Heart right ventricle (tissue), 16 donors: ENCODE results near the gene GPATCH2L. TPM values are rescaled to one million over a fixed set of nuclear protein-coding genes. Genes with fewer than 3 reads are reported as not detected.

Experiments used
- ATAC-seq, 8 donors: fragments of 200-7000 bp; cut with Tn5 transposase; one replicate each; pipeline ENCODE4 v1.9.1; 2020; ENCODE audit warnings: mild to moderate bottlenecking in 8 of 8, moderate library complexity in 8 of 8, moderate number of reproducible peaks in 1 of 8
- DNase-seq, 2 donors: peaks; one replicate each; pipeline ENCODE4 v3.0.0-alpha.2; 2020
- H3K27ac ChIP-seq, 10 donors: fragments of 200-600 bp; sonication (generic) in 2 of 10; one replicate each; pipeline versions ENCODE4 v1.5.0 to v1.8.0; 2020 to 2022; ENCODE audit warnings: mild to moderate bottlenecking in 3 of 10
- H3K27me3 ChIP-seq, 7 donors: fragments of 200-600 bp; one replicate each; pipeline ENCODE4 v1.8.0; 2021 to 2022; ENCODE audit warnings: mild to moderate bottlenecking in 2 of 7
- H3K36me3 ChIP-seq, 9 donors: fragments of 200-600 bp; sonication (generic) in 1 of 9; one replicate each; pipeline versions ENCODE4 v1.5.0 to v1.8.0; 2020 to 2022; ENCODE audit warnings: mild to moderate bottlenecking in 2 of 9
- H3K4me1 ChIP-seq, 9 donors: fragments of 200-600 bp; sonication (generic) in 1 of 9; one replicate each; pipeline versions ENCODE4 v1.5.0 to v1.8.0; 2020 to 2022; ENCODE audit warnings: mild to moderate bottlenecking in 4 of 9
- H3K4me3 ChIP-seq, 10 donors: fragments of 200-600 bp; sonication (generic) in 2 of 10; one replicate each; pipeline versions ENCODE4 v1.5.0 to v1.8.0; 2020 to 2022; ENCODE audit warnings: mild to moderate bottlenecking in 7 of 10, moderate library complexity in 2 of 10
- H3K9me3 ChIP-seq, 11 donors: fragments of 200-600 bp in 10 of 11; sonication (generic) in 2 of 11; one replicate each; pipeline versions ENCODE4 v1.5.0 to v1.8.0; 2013 to 2022; ENCODE audit warnings: mild to moderate bottlenecking in 2 of 11, control low read depth in 1 of 11, moderate library complexity in 1 of 11
- WGBS, 2 donors: extraction: QIAGEN DNeasy Blood & Tissue Kit; methylation state at CpG; one replicate each; pipeline ENCODE4 v1.1.7; 2013; ENCODE audit warnings: inconsistent platforms in 1 of 2; 5-methylcytosine and 5-hydroxymethylcytosine counted together
- intact Hi-C, 10 donors: fragments of 100-400 bp; cut with DNase I; formaldehyde crosslinking; loops; one replicate each; pipeline versions ENCODE4 v1.11.1 to v1.14.2; 2022
- polyA plus RNA-seq, 2 donors: library from polyadenylated mRNA; stranded (reverse); fragments of 200-250 nt; gene quantifications; one replicate each; pipeline ENCODE4 v1.2.3, GENCODE V29; 2013
- total RNA-seq, 10 donors: library from RNA; stranded (reverse); fragmentation: NEBNext Ultra II Directional in 3 of 10; extraction: Animal tissue kit (Norgen Biotek cat#: 25700) in 3 of 10; gene quantifications; one replicate each; pipeline versions ENCODE4 v1.2.1 to v1.2.4, GENCODE V29; 2021 to 2023
- TF ChIP-seq, protein P1 (sequence below), 9 donors: fragments of 200-600 bp; sonication (generic) in 2 of 9; IDR thresholded peaks; one replicate each; pipeline versions ENCODE4 v1.5.0 to v1.8.0; 2021 to 2022; ENCODE audit warnings: antibody characterized with exemption in 9 of 9, mild to moderate bottlenecking in 5 of 9, moderate library complexity in 1 of 9
- donor health status: Arrhythmogenic right ventricular cardiomyopathy.
- donor health status: ischemic (EF 13 %, LVEDD 7.1; RV severe dilation, severe dysfunction).
- donor health status: healthy with polysubstance abuse.
- donor health status: DM: no; HTN: yes; CAD: no.
- donor health status: DM: no; HTN: no; CAD: no.
- donor health status: ischemic (EF 25% LVEDD 6.9; RV normal size, moderate dysfunction).
- donor health status: ischemic (EF 25% LVEDD 5.7; RV mildly dilated, moderate dysfunction).
- donor health status: healthy.
- donor health status: DM: yes; HTN: yes; CAD: no.
- donor health status: Ischemic cardiomyopathy.
- donor health status: ischemic (EF 35%, LVEDD 5.7; RV mildly dilated, moderate dysfunction).
- donor health status: nonischemic (EF 11% LVEDD 7.7; RV severe dilation, severe dysfunction).
- donor health status: DM: yes; HTN: yes; CAD: no.
- donor health status: PGD.
- donor health status: ischemic (EF 29% LVEDD 5.4; RV normal size, mild dysfunction).
- donor health status: nonischemic (EF 23%, LVEDD 6.1; RV moderate dilation, normal function).

The GPATCH2L gene
- total and polyA plus RNA-seq, 12 donors: 4.6 to 27.9 (median 24.6) TPM

DNA sequence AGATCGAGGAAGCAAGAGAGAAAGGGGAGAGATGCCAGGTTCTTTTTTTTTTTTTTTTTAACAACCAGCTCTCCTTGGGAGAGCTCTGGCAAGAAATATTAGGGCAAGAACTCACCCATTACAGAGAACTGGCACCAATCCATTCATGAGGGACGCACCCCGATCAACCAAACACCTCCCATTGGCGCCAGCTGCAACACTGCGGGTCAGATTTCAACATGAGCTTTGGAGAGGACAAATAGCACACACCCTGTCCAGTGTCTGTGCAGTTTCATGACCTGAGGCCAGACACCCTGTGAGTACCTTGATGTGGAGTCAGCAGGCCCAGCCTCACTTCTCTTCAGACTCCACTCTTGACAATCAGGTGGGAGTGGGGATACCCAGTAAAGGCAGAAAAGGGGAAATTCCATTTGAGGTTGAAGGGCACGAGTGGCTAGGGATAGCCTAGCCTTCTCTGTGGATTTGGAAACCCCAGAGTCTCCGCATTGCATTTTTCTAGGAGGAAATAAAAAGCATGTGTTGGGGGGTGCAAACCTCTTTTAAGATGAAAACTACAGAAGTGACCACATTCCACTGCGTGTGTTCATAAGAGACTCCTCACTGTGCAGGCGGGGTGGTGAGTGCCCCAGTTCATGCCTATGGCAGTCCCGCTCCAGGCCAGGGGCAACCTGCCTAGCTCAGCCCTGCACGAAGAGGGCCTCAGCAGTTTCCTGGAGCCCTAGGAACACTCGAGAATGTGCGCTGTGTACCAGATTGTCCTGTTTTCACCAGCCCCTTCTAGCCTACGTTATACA is 42.4 kb upstream of the GPATCH2L start:
- DNase-seq: no peak
- Histone ChIP-seq H3K4me3 (no peak overlapping the region), H3K4me1 (no peaks in the 10 kb centered on the region), H3K27me3 (peaks cover 0 to 21% (median 7%) of the 10 kb centered on the region in 7 donors), H3K9me3 (no peaks in the 10 kb centered on the region), H3K36me3 (no peaks in the 10 kb centered on the region), H3K27ac (no peak overlapping the region)
- TF ChIP-seq, protein P1, sequence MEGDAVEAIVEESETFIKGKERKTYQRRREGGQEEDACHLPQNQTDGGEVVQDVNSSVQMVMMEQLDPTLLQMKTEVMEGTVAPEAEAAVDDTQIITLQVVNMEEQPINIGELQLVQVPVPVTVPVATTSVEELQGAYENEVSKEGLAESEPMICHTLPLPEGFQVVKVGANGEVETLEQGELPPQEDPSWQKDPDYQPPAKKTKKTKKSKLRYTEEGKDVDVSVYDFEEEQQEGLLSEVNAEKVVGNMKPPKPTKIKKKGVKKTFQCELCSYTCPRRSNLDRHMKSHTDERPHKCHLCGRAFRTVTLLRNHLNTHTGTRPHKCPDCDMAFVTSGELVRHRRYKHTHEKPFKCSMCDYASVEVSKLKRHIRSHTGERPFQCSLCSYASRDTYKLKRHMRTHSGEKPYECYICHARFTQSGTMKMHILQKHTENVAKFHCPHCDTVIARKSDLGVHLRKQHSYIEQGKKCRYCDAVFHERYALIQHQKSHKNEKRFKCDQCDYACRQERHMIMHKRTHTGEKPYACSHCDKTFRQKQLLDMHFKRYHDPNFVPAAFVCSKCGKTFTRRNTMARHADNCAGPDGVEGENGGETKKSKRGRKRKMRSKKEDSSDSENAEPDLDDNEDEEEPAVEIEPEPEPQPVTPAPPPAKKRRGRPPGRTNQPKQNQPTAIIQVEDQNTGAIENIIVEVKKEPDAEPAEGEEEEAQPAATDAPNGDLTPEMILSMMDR (IDR thresholded peaks at IDR 0.05): no peak
- no peak for ATAC-seq
- 78 to 81% methylated on average over 14 of the region's 14 CpGs for WGBS, 2 donors
- intact Hi-C loops: no loop called here

DNA sequence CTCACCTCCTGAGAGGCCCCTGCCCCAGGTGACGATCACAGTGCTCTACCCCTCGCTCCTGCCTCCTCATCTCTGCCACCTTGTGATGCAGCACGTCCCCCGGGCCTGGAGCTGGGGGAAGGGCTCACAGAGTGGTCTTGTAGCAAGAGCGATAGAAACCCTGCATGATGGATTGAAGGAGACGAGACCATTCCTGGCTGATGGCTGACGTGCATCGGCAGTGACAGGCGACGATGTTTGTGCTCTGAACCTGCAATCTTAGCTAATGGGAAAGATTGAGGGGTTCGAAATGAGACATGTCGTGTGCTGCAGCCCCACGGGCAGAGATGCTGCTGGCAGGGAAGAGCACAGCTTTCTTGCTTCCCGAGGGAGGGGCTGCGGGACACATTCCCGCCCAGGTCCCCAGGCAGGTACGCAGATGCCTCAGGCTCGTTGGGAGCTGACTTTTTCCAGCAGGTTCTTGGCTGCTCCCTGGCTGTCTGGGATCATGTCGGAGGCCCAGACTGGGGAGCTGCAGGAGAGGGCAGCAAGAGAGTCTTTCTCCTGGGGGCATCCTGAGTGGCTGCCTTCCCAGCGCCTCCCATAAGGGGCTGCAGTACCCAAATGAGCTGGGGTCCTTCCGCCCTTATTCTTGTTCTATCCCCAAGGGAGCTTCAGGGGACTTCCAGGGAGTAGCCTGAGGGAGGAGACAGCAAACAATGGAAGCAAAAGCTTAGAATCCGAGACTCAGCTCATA is 38.7 kb upstream of the GPATCH2L start:
- Histone ChIP-seq H3K9me3 (no peaks in the 10 kb centered on the region), H3K4me3 (no peak overlapping the region), H3K27ac (no peak overlapping the region), H3K27me3 (peaks cover 0 to 19% (median 7%) of the 10 kb centered on the region in 7 donors), H3K4me1 (no peaks in the 10 kb centered on the region), H3K36me3 (no peaks in the 10 kb centered on the region)
- WGBS, 2 donors: 59 to 63% methylated on average over 22 of the region's 22 CpGs
- no peak for ATAC-seq
- TF ChIP-seq, protein P1 (IDR thresholded peaks at IDR 0.05): no peak
- intact Hi-C loops: no loop called here
- no peak for DNase-seq

DNA sequence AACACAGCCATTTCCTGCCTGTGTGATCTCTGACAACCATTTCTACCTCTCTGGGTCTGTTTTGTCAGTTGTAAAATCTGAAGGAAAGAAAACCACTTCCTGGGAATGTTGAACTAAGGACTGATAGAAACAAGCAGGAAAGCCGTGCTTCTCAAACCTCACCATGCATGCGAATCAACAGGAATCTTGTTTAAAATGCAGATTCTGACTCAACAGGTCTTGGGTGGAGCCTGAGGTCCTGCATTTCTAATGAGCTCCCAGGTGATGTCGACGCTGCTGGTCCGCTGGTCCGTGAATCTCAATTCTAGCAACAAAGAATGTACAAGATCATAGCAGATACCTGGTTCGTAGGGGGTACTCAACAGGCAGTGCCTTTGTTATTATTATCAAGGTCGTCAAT is 38.0 kb upstream of the GPATCH2L start:
- 50% methylated on average over 8 of the region's 8 CpGs for WGBS, 2 donors
- ATAC-seq (no peak), DNase-seq (no peak)
- H3K9me3 ChIP-seq: no peaks in the 10 kb centered on the region
- H3K27ac ChIP-seq: no peak overlapping the region
- H3K4me1 ChIP-seq: no peaks in the 10 kb centered on the region
- H3K36me3 ChIP-seq: no peaks in the 10 kb centered on the region
- TF ChIP-seq, protein P1 (IDR thresholded peaks at IDR 0.05): no peak
- peaks cover 0 to 19% (median 7%) of the 10 kb centered on the region in 7 donors for H3K27me3 ChIP-seq
- intact Hi-C loops: no loop called here
- no peak overlapping the region for H3K4me3 ChIP-seq

DNA sequence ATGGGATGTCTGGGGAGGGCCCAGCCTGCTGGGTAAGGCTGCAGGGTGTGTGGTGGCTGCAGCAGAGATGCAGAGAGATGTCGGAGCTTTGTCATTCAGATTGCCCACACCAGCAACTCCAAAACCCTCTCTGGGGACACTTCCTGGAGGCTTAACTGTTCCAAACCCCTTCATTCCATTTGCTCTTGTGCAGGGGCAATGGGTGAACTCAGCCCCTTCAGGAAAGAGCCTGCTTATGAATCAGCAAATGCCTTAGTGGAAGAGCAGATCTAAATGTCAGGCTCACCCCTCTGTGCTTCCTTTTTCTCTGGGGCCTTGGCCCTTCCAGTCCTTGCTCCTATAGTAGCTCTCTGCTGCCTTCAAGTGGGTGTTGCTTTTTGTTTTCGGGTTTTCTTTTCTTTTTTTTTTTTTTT is 36.7 kb upstream of the GPATCH2L start:
- Histone ChIP-seq H3K27ac (no peak overlapping the region), H3K4me3 (no peak overlapping the region), H3K9me3 (no peaks in the 10 kb centered on the region), H3K36me3 (no peaks in the 10 kb centered on the region), H3K27me3 (peaks cover 0 to 19% (median 7%) of the 10 kb centered on the region in 7 donors), H3K4me1 (no peaks in the 10 kb centered on the region)
- TF ChIP-seq, protein P1 (IDR thresholded peaks at IDR 0.05): no peak
- no peak for DNase-seq
- 77 to 79% methylated on average over 2 of the region's 2 CpGs for WGBS, 2 donors
- intact Hi-C loops: no loop called here
- ATAC-seq: no peak
